ENCODE measurements around the gene SEPHS1.

SEPHS1 gene

GRCh38 chr10:13347043-13347499 is 1.0 kb downstream of the SEPHS1 start:
- no peak for TF ChIP-seq POLR2AphosphoS5 (IDR thresholded peaks at IDR 0.05; ENCODE audit: low read depth, low read length)
- no peak for TF ChIP-seq SPI1 (IDR thresholded peaks at IDR 0.05; ENCODE audit: low read depth, low read length)
- no peak for TF ChIP-seq PAX5 (IDR thresholded peaks at IDR 0.05; ENCODE audit: insufficient read depth, low read length, severe bottlenecking)
- no peak for TF ChIP-seq TAF1 (IDR thresholded peaks at IDR 0.05; ENCODE audit: low read depth, low read length)
- no peak for TF ChIP-seq POU2F2 (IDR thresholded peaks at IDR 0.05; ENCODE audit: low read depth, low read length)
- DNase-seq (ENCODE audit: insufficient read length, low spot score) (no peak), FAIRE-seq (peak; percentile 16)

GRCh38 chr10:13346283-13347042 is 1.6 kb downstream of the SEPHS1 start:
- TF ChIP-seq PAX5 (IDR thresholded peaks at IDR 0.05; ENCODE audit: insufficient read depth, low read length, severe bottlenecking), result no peak
- TF ChIP-seq SPI1 (IDR thresholded peaks at IDR 0.05; ENCODE audit: low read depth, low read length), result no peak
- DNase-seq (ENCODE audit: insufficient read length, low spot score), result no peak
- FAIRE-seq, result no peak

GRCh38 chr10:13340626-13341376 is 7.3 kb downstream of the SEPHS1 start:
- peak; percentile 83 for FAIRE-seq
- no peak for DNase-seq (ENCODE audit: insufficient read length, low spot score)
- TF ChIP-seq POLR2A (IDR thresholded peaks at IDR 0.05; ENCODE audit: low read depth, low read length), result no peak
- no peak for TF ChIP-seq PAX5 (IDR thresholded peaks at IDR 0.05; ENCODE audit: insufficient read depth, low read length, severe bottlenecking)
- no peak for TF ChIP-seq TAF1 (IDR thresholded peaks at IDR 0.05; ENCODE audit: low read depth, low read length)

- TF ChIP-seq POLR2A (IDR thresholded peaks at IDR 0.05; ENCODE audit: low read depth, low read length) (no peak), TAF1 (IDR thresholded peaks at IDR 0.05; ENCODE audit: low read depth, low read length) (no peak)
- FAIRE-seq (no peak), DNase-seq (ENCODE audit: insufficient read length, low spot score) (no peak)
Measured at GRCh38 chr10:13340068-13340467, 8.0 kb downstream of the SEPHS1 start.

GRCh38 chr10:13338390-13339110 is 9.5 kb downstream of the SEPHS1 start:
- DNase-seq (ENCODE audit: insufficient read length, low spot score), result no peak
- TF ChIP-seq POLR2AphosphoS5 (IDR thresholded peaks at IDR 0.05; ENCODE audit: low read depth, low read length) (no peak), SPI1 (IDR thresholded peaks at IDR 0.05; ENCODE audit: low read depth, low read length) (no peak), POLR2A (IDR thresholded peaks at IDR 0.05; ENCODE audit: low read depth, low read length) (no peak), PAX5 (IDR thresholded peaks at IDR 0.05; ENCODE audit: insufficient read depth, low read length, severe bottlenecking) (no peak), POU2F2 (IDR thresholded peaks at IDR 0.05; ENCODE audit: low read depth, low read length) (no peak), TAF1 (IDR thresholded peaks at IDR 0.05; ENCODE audit: low read depth, low read length) (no peak)
- peak; percentile 59 for FAIRE-seq

- no peak for DNase-seq (ENCODE audit: insufficient read length, low spot score)
- FAIRE-seq, result no peak
- TF ChIP-seq POLR2A (IDR thresholded peaks at IDR 0.05; ENCODE audit: low read depth, low read length), result no peak
- TF ChIP-seq POLR2AphosphoS5 (IDR thresholded peaks at IDR 0.05; ENCODE audit: low read depth, low read length), result no peak
- no peak for TF ChIP-seq TAF1 (IDR thresholded peaks at IDR 0.05; ENCODE audit: low read depth, low read length)
- no peak for TF ChIP-seq SPI1 (IDR thresholded peaks at IDR 0.05; ENCODE audit: low read depth, low read length)
- TF ChIP-seq POU2F2 (IDR thresholded peaks at IDR 0.05; ENCODE audit: low read depth, low read length), result no peak
Measured at GRCh38 chr10:13337827-13338196, 10.3 kb downstream of the SEPHS1 start.

- DNase-seq (ENCODE audit: insufficient read length, low spot score), result no peak
- no peak for TF ChIP-seq POLR2AphosphoS5 (IDR thresholded peaks at IDR 0.05; ENCODE audit: low read depth, low read length)
- no peak for TF ChIP-seq POLR2A (IDR thresholded peaks at IDR 0.05; ENCODE audit: low read depth, low read length)
- TF ChIP-seq POU2F2 (IDR thresholded peaks at IDR 0.05; ENCODE audit: low read depth, low read length), result no peak
- no peak for TF ChIP-seq TAF1 (IDR thresholded peaks at IDR 0.05; ENCODE audit: low read depth, low read length)
- FAIRE-seq, result no peak
Measured at GRCh38 chr10:13337128-13337826, 10.8 kb downstream of the SEPHS1 start.

GRCh38 chr10:13335881-13336280 is 12.2 kb downstream of the SEPHS1 start:
- FAIRE-seq (no peak), DNase-seq (ENCODE audit: insufficient read length, low spot score) (no peak)
- no peak for TF ChIP-seq POLR2A (IDR thresholded peaks at IDR 0.05; ENCODE audit: low read depth, low read length)
- TF ChIP-seq POU2F2 (IDR thresholded peaks at IDR 0.05; ENCODE audit: low read depth, low read length), result no peak
- no peak for TF ChIP-seq PAX5 (IDR thresholded peaks at IDR 0.05; ENCODE audit: insufficient read depth, low read length, severe bottlenecking)
- peak; percentile 81 for TF ChIP-seq SPI1 (IDR thresholded peaks at IDR 0.05; ENCODE audit: low read depth, low read length)
- no peak for TF ChIP-seq TAF1 (IDR thresholded peaks at IDR 0.05; ENCODE audit: low read depth, low read length)
- TF ChIP-seq POLR2AphosphoS5 (IDR thresholded peaks at IDR 0.05; ENCODE audit: low read depth, low read length), result no peak

- FAIRE-seq, result no peak
- no peak for DNase-seq (ENCODE audit: insufficient read length, low spot score)
- TF ChIP-seq POU2F2 (IDR thresholded peaks at IDR 0.05; ENCODE audit: low read depth, low read length) (no peak), TAF1 (IDR thresholded peaks at IDR 0.05; ENCODE audit: low read depth, low read length) (no peak), POLR2A (IDR thresholded peaks at IDR 0.05; ENCODE audit: low read depth, low read length) (no peak), POLR2AphosphoS5 (IDR thresholded peaks at IDR 0.05; ENCODE audit: low read depth, low read length) (no peak), SPI1 (IDR thresholded peaks at IDR 0.05; ENCODE audit: low read depth, low read length) (no peak), PAX5 (IDR thresholded peaks at IDR 0.05; ENCODE audit: insufficient read depth, low read length, severe bottlenecking) (no peak)
Measured at GRCh38 chr10:13334556-13334955, 13.5 kb downstream of the SEPHS1 start.
